GM19438 (cell line): ENCODE data around the gene VWA8.
"Not testable (repeated sequence)": the region's sequence is repeated elsewhere in the genome, so short reads cannot be mapped to it uniquely, and the experiment has no call there.

Experiments used
- ATAC-seq: cut with Tn5 transposase; IDR thresholded peaks from one replicate; pipeline ENCODE4 v1.9.1; 2021; ENCODE audit warnings: low read depth; ENCODE audit not compliant: unreplicated experiment

The VWA8 gene

GRCh38 chr13:41542799-41543198 lies 418.1 kb downstream of the VWA8 start:
- not testable (repeated sequence) for ATAC-seq

- ATAC-seq: no peak
Observed at GRCh38 chr13:41542281-41542680, 418.6 kb downstream of the VWA8 start.

- ATAC-seq: no peak
Observed at GRCh38 chr13:41541142-41541938, 419.6 kb downstream of the VWA8 start.

GRCh38 chr13:41540240-41540639 lies 420.7 kb downstream of the VWA8 start:
- not testable (repeated sequence) for ATAC-seq

GRCh38 chr13:41533266-41534052 lies 427.4 kb downstream of the VWA8 start:
- no peak for ATAC-seq

GRCh38 chr13:41528021-41528420 lies 432.9 kb downstream of the VWA8 start:
- ATAC-seq: no peak

GRCh38 chr13:41520660-41521630 lies 440.0 kb downstream of the VWA8 start:
- no peak for ATAC-seq

GRCh38 chr13:41520016-41520659 lies 440.8 kb downstream of the VWA8 start:
- ATAC-seq: no peak
